Sciatic nerve (tissue), 2 donors: Measurements from ENCODE around the gene BRI3. TPM values are rescaled to one million over a fixed set of nuclear protein-coding genes. Genes with fewer than 3 reads are reported as not detected.

Experiments
- ATAC-seq: fragments of 200-7000 bp; cut with Tn5 transposase; one replicate; pipeline ENCODE4 v1.9.1; 2020; ENCODE audit warnings: mild to moderate bottlenecking, moderate library complexity
- DNase-seq: peaks from one replicate; pipeline ENCODE4 v3.0.0-alpha.2; 2020; ENCODE audit warnings: low spot score
- intact Hi-C: fragments of 100-400 bp; cut with DNase I; formaldehyde crosslinking; loops from one replicate; pipeline ENCODE4 v1.14.2; 2022
- total RNA-seq: library from RNA; stranded (reverse); fragmentation: NEBNext Ultra II Directional; extraction: Animal tissue kit (Norgen Biotek cat#: 25700); gene quantifications from one replicate; pipeline ENCODE4 v1.2.1, GENCODE V29; 2021
- donor health status: DM: no; HTN: no; CAD: no.
- donor health status: DM: no; HTN: no; CAD: no.

The BRI3 gene
- total RNA-seq, 1 donor from 2014 or later: 132 TPM

- no peak for ATAC-seq
- intact Hi-C loops: no loop called here
These were observed 49.5 kb downstream of the BRI3 start for GRCh38 chr7:98330926-98331529.

GRCh38 chr7:98334081-98334480 is 52.6 kb downstream of the BRI3 start:
- ATAC-seq: no peak
- intact Hi-C loops: no loop called here
- no peak for DNase-seq

More at GRCh38 chr7:98330926-98331529, 49.5 kb downstream of the BRI3 start:
- DNase-seq: no peak

- DNase-seq: no peak
- ATAC-seq: no peak
These were observed 54.0 kb downstream of the BRI3 start for GRCh38 chr7:98335411-98335977.

GRCh38 chr7:98338441-98338840 is 57.0 kb downstream of the BRI3 start:
- ATAC-seq (no peak), DNase-seq (no peak)
- intact Hi-C loops: no loop called here

More at GRCh38 chr7:98335411-98335977, 54.0 kb downstream of the BRI3 start:
- intact Hi-C loops: loop anchor here (1.0 kb wide), 1 partner anchor 14 kb away; no protein-coding TSS in a partner anchor

GRCh38 chr7:98339043-98339442 is 57.6 kb downstream of the BRI3 start:
- ATAC-seq: no peak
- intact Hi-C loops: no loop called here

GRCh38 chr7:98341106-98341505 is 59.6 kb downstream of the BRI3 start:
- no peak for DNase-seq
- no peak for ATAC-seq
- intact Hi-C loops: no loop called here

More at GRCh38 chr7:98339043-98339442, 57.6 kb downstream of the BRI3 start:
- no peak for DNase-seq

Other genes with a start within 250 kb of the BRI3 start
- gene LMTK2, start 174.8 kb upstream of the BRI3 start, total RNA-seq: 14.5 TPM
- gene BHLHA15, start 70.2 kb upstream of the BRI3 start, total RNA-seq: not detected
- gene TECPR1, start 29.5 kb upstream of the BRI3 start, total RNA-seq: 34.9 TPM
- gene BAIAP2L1, start 119.4 kb downstream of the BRI3 start, total RNA-seq: 5.1 TPM